ENCODE measurements around the gene CEP68.
A peak's percentile ranks its signal among the peaks of the same experiment; 100 is the strongest.
"Not testable (repeated sequence)": the region's sequence is repeated elsewhere in the genome, so short reads cannot be mapped to it uniquely, and the experiment has no call there.

CEP68 gene

DNA sequence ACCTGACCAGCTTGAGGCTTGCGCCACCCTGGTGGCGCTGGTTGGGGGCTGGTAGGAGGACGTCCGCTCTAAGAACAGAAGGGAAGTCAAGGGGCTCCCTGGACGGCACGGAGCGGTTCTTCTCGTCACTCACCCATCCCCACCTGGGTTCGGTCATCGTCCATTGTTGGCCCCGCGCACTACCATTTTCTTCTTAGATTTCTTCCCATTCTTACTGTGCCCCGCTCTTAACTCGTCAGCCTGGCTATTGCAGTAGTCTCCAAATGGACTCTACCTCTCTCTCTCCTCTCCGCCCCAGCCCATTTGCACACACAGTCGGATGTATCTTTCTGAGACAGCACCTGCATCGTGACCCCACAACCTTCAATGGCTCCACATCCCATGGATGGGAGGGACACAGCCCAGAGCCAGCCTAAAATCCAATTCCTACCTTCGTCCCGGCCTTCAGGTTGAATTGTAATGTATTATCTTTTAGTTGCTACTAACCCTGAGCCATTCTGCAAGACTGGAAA lies 74.5 kb downstream of the CEP68 start:
- peak overlapping the region; percentile 73 for H3K4me3 ChIP-seq (ENCODE audit: low read length)
- TF ChIP-seq, protein P1, sequence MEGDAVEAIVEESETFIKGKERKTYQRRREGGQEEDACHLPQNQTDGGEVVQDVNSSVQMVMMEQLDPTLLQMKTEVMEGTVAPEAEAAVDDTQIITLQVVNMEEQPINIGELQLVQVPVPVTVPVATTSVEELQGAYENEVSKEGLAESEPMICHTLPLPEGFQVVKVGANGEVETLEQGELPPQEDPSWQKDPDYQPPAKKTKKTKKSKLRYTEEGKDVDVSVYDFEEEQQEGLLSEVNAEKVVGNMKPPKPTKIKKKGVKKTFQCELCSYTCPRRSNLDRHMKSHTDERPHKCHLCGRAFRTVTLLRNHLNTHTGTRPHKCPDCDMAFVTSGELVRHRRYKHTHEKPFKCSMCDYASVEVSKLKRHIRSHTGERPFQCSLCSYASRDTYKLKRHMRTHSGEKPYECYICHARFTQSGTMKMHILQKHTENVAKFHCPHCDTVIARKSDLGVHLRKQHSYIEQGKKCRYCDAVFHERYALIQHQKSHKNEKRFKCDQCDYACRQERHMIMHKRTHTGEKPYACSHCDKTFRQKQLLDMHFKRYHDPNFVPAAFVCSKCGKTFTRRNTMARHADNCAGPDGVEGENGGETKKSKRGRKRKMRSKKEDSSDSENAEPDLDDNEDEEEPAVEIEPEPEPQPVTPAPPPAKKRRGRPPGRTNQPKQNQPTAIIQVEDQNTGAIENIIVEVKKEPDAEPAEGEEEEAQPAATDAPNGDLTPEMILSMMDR (conservative IDR thresholded peaks at IDR 0.05; ENCODE audit: low read length) = no peak
- DNase-seq (ENCODE audit: low read depth) = no peak

DNA sequence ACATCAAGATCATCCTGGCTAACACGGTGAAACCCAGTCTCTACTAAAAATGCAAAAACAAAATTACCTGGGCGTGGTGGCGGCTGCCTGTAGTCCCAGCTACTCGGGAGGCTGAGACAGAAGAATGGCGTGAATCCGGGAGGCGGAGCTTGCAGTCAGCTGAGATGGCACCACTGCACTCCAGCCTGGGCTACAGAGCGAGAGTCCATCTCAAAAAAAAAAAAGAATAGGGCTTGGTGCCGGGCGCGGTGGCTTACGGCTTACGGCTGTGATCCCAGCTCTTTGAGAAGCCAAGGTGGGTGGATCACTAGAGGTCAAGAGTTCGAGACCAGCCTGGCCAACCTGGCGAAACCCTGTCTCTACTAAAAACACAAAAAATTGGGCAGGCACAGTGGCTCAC lies 76.7 kb downstream of the CEP68 start:
- H3K4me3 ChIP-seq (ENCODE audit: low read length); DNase-seq (ENCODE audit: low read depth): not testable (repeated sequence)

DNA sequence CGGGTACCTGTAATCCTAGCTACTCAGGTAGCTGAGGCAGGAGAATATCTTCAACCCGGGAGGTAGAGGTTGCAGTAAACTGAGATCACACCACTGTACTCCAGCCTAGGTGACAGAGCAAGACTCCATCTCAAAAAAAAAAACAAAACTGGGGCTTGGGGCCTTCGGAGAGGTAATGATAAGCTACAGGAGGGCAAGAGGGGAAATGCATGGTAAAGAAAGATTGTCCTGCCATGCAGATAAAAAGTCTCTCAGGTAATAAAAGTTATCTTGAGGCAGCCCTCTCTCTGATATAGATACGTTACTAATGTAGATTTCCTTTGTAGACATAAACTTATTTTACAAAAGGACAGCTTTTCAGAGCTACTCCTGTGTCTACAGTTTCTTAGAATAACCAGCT lies 77.4 kb downstream of the CEP68 start:
- no peak for DNase-seq (ENCODE audit: low read depth)
- TF ChIP-seq, protein P1 (conservative IDR thresholded peaks at IDR 0.05; ENCODE audit: low read length) = no peak
- H3K4me3 ChIP-seq (ENCODE audit: low read length) = no peak overlapping the region

DNA sequence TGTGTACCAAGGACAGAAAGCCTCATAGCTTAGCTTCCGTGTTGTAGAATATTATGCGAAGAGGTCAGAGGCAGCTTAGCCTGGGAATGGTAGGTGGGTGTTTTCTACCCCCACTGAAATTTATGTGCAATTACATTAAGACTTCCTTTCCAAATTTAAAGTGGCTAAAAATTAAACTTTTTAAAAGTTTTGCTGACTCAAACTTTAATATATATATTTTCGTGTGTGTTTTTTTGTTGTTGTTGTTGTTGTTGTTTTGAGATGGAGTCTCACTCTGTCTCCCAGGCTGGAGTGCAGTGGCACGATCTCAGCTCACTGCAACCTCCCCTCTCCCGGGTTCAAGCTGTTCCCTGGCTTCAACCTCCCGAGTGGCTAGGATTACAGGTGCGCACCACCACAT lies 77.9 kb downstream of the CEP68 start:
- no peak overlapping the region for H3K4me3 ChIP-seq (ENCODE audit: low read length)
- TF ChIP-seq, protein P1 (conservative IDR thresholded peaks at IDR 0.05; ENCODE audit: low read length) = no peak
- no peak for DNase-seq (ENCODE audit: low read depth)

DNA sequence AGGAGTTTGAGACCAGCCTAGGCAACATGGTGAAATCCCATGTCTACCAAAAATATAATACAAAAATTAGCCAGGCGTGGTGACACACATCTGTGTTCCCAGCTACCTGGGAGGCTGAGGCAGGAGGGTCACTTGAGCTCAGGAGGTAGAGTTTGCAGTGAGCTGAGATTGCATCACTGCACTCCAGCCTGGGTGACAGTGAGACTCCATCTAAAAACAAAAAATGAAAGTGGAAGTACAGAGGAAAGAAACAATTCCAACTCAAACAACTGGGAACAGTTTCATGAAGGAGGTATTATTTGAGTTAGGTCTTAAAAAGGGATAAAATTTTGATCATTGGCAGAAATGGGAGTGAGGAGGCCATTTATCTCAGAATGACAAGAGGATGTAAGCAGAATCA lies 80.0 kb downstream of the CEP68 start:
- H3K4me3 ChIP-seq (ENCODE audit: low read length) = no peak overlapping the region
- TF ChIP-seq, protein P1 (conservative IDR thresholded peaks at IDR 0.05; ENCODE audit: low read length) = no peak

More for the DNA sequence above, 80.0 kb downstream of the CEP68 start:
- DNase-seq (ENCODE audit: low read depth) = no peak

All from AG10803 (cell line).